SK-N-SH treated with all-trans-retinoic acid at 6 μM for 48 hours (cell line): ENCODE data around the gene IZUMO3.
"Not testable (repeated sequence)": the region's sequence is repeated elsewhere in the genome, so short reads cannot be mapped to it uniquely, and the experiment has no call there.

Experiments used
- RARB ChIP-seq: fragments of 250-450 bp; sonication (Bioruptor Pico); IDR thresholded peaks from 2 replicates; pipeline ENCODE4 v1.8.0; 2021; ENCODE audit warnings: mild to moderate bottlenecking, moderate library complexity
- TOX ChIP-seq: fragments of 250-450 bp; sonication (Bioruptor Pico); IDR thresholded peaks from 2 replicates; pipeline ENCODE4 v1.8.0; 2021; ENCODE audit warnings: mild to moderate bottlenecking, moderate library complexity, borderline replicate concordance

DNA sequence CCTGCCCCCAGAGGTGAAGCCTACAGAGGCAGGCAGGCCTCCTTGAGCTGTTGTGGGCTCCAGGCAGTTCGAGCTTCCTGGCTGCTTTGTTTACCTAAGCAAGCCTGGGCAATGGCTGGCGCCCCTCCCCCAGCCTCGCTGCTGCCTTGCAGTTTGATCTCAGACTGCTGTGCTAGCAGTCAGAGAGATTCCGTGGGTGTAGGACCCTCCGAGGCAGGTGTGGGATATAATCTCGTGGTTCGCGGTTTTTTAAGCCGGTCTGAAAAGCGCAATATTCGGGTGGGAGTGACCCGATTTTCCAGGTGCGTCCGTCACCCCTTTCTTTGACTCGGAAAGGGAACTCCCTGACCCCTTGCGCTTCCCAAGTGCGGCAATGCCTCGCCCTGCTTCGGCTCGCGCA lies 34.3 kb upstream of the IZUMO3 start:
- not testable (repeated sequence) for TF ChIP-seq RARB; TOX (CRISPR knock-in tag)
